ENCODE data around the gene CABP4. TPM values are rescaled to one million over a fixed set of nuclear protein-coding genes. Genes with fewer than 3 reads are reported as not detected.

CABP4 gene
- total and polyA plus RNA-seq, 2 donors (not counting 1 experiment from before 2014, with no cell fraction given): 3.2 to 5.2 TPM

DNA sequence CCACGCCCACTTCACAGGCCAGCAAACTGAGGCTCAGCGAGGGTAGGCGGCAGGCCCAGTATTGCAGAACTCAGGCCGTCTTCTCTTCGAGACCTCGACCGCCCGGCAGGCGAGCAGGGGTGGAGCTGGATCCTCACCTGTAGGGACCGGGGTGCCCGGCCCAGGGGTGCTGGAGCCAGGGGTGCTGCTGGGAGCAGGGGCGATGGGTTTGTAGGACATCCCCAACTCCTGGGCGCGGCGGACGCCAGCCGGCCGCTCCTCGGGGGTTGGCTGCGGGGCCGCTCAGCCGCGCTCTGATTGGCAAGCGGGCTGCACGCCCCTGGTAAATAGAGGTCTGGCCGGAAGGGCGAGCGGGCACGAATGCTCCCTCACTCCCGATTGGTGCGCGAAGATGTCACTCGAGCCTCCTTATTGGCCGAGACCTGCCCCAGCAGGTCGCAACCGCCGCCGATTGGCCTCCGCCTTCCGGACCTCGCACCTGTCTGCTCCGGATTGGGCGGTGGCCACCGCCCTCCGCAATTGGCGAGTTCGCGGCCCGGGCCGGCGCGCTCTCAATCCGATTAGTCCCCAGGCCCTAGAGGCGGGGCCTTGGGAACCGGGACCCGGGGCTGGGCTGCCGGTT, 52.8 kb downstream of the CABP4 start, which contains the start of gene CDK2AP2:
CDK2AP2 (minus strand) TSS at position 299 of the 622 bp plus-strand sequence; CDS start at position 219, 80 bp downstream.
- Histone ChIP-seq H3K9me3 (ENCODE audit: control extremely low read depth in 1 of 3, control insufficient read depth in 2 of 3, insufficient read depth in 1 of 3, low read length in 2 of 3) (no peaks in the 10 kb centered on the region), H3K4me3 (ENCODE audit: control extremely low read depth in 1 of 5, extremely low read depth in 1 of 5, insufficient read depth in 1 of 5, low read depth in 2 of 5, low read length in 4 of 5) (peak within 1 kb of the TSS; percentile 57 to 88 (median 79)), H3K36me3 (replicated peaks in 1 of 2; ENCODE audit: control extremely low read depth in 1 of 2, control insufficient read depth in 1 of 2, extremely low read depth in 1 of 2, insufficient read depth in 2 of 2, low read length in 1 of 2) (peaks cover 0 to 15% of the 10 kb centered on the region in 2 experiments), H3K79me2 (ENCODE audit: control insufficient read depth, insufficient read depth, low read length) (peaks cover 26% of the 10 kb centered on the region), H3K27me3 (replicated peaks in 1 of 4; ENCODE audit: control extremely low read depth in 1 of 4, control insufficient read depth in 3 of 4, insufficient read depth in 4 of 4, low read length in 3 of 4) (peaks cover 0 to 16% (median 4%) of the 10 kb centered on the region in 4 experiments), H3K4me1 (ENCODE audit: control insufficient read depth in 2 of 2, insufficient read depth in 2 of 2, low read length in 2 of 2) (peaks cover 39 to 46% of the 10 kb centered on the region in 2 donors), H3K4me2 (replicated peaks; ENCODE audit: low read depth, low read length, poor library complexity, severe bottlenecking) (peak within 1 kb of the TSS; percentile 97), H2AFZ (ENCODE audit: insufficient read depth, low read depth, low read length, poor library complexity, severe bottlenecking) (peak within 1 kb of the TSS; percentile 91), H4K20me1 (ENCODE audit: control insufficient read depth, insufficient read depth, low read length, poor library complexity, severe bottlenecking) (peaks cover 40% of the 10 kb centered on the region), H3K27ac (ENCODE audit: low read length in 2 of 2) (peak within 1 kb of the TSS; percentile 84 to 98), H3K9ac (ENCODE audit: low read length) (peak within 1 kb of the TSS; percentile 89)
- intact Hi-C loops (cut with micrococcal nuclease): loop anchor here (1.0 to 5.0 kb wide), 7 partner anchors 25 to 266 kb away; partner anchors contain the start of genes AIP, GRK2, NDUFV1 and POLD4
- peak; percentile 100 for DNase-seq
- Mint-ChIP-seq H3K4me3 (peak within 1 kb of the TSS; percentile 92), H3K9me3 (ENCODE audit: insufficient read depth) (no peaks in the 10 kb centered on the region), H3K27me3 (peaks cover 8% of the 10 kb centered on the region), H3K27ac (peak within 1 kb of the TSS; percentile 95), H3K4me1 (peaks cover 42% of the 10 kb centered on the region)
- ChIA-PET CTCF (interaction anchor here (0.8 to 1.5 kb wide), 7 partner anchors 38 to 154 kb away, joined by 3 to 7 read pairs (median 3); partner anchors contain the start of genes GSTP1, PPP1CA, PTPRCAP and RAD9A), POLR2A (interaction anchor here (0.6 to 1.6 kb wide), 7 partner anchors 22 to 268 kb away, joined by 3 to 10 read pairs (median 4); partner anchors contain the start of genes POLD4, PPP1CA and TBC1D10C)
- TF ChIP-seq, protein P1, sequence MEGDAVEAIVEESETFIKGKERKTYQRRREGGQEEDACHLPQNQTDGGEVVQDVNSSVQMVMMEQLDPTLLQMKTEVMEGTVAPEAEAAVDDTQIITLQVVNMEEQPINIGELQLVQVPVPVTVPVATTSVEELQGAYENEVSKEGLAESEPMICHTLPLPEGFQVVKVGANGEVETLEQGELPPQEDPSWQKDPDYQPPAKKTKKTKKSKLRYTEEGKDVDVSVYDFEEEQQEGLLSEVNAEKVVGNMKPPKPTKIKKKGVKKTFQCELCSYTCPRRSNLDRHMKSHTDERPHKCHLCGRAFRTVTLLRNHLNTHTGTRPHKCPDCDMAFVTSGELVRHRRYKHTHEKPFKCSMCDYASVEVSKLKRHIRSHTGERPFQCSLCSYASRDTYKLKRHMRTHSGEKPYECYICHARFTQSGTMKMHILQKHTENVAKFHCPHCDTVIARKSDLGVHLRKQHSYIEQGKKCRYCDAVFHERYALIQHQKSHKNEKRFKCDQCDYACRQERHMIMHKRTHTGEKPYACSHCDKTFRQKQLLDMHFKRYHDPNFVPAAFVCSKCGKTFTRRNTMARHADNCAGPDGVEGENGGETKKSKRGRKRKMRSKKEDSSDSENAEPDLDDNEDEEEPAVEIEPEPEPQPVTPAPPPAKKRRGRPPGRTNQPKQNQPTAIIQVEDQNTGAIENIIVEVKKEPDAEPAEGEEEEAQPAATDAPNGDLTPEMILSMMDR (IDR thresholded peaks at IDR 0.05): no peak
- no peak for TF ChIP-seq EZH2 (IDR thresholded peaks at IDR 0.05; ENCODE audit: borderline replicate concordance, insufficient read depth, low read depth, low read length, poor library complexity, severe bottlenecking)
- under 1% methylated on average over 57 of the region's 57 CpGs for WGBS (ENCODE audit: insufficient coverage)
- peak; percentile 74 for ATAC-seq (ENCODE audit: low read depth)

Measured in B cell (primary cell).